Stimulated activated CD4-positive, alpha-beta T cell treated with anti-CD3 and anti-CD28 coated beads, Interleukin-2, amount 100 ng/mL, for 24 hours (primary cell): ENCODE data around the gene ASCC2.
A peak's percentile ranks its signal among the peaks of the same experiment; 100 is the strongest.
"Not testable (repeated sequence)": the region's sequence is repeated elsewhere in the genome, so short reads cannot be mapped to it uniquely, and the experiment has no call there.

Experiments
- DNase-seq, 2 donors: peaks; one replicate each; pipeline ENCODE4 v3.0.0-alpha.2; 2020

ASCC2 gene

DNA sequence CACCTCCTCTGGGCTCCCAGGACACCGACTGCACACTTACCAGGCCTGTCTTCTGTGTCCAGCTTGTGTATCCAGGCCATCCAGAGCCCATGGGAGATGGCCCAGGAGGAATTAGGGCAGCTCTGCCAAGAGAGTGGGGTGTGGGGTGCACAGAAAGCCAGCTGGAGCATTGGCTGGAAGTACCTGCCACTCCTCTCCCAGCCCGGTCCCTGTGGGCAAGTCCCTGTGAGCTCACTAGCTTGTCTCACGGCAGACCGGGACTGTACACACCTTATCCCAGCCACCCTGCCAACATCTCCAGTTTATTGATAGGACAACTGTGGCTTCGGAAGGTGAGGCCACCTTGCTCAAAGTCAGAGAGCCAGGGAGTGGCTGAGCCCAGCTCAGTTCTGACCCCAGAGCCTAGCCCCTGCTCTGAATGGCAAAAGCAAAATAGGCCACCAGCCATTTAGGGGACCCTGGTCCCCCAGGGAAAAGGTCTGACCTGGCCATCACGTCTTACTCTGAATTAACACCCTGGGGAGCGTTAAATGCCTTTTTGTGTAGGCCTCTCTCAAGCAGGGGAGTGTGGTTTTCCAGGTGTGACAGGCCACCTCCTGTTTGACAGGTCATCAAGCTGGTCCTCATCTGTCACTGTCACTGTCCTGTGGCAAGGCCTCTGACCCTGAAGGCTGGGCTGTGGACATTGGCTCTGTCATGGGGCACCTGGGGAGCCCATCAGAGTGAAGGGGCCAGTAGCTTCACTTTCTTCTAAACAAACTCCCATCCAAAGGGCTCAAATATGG is 55.8 kb downstream of the ASCC2 start:
- no peak for DNase-seq

DNA sequence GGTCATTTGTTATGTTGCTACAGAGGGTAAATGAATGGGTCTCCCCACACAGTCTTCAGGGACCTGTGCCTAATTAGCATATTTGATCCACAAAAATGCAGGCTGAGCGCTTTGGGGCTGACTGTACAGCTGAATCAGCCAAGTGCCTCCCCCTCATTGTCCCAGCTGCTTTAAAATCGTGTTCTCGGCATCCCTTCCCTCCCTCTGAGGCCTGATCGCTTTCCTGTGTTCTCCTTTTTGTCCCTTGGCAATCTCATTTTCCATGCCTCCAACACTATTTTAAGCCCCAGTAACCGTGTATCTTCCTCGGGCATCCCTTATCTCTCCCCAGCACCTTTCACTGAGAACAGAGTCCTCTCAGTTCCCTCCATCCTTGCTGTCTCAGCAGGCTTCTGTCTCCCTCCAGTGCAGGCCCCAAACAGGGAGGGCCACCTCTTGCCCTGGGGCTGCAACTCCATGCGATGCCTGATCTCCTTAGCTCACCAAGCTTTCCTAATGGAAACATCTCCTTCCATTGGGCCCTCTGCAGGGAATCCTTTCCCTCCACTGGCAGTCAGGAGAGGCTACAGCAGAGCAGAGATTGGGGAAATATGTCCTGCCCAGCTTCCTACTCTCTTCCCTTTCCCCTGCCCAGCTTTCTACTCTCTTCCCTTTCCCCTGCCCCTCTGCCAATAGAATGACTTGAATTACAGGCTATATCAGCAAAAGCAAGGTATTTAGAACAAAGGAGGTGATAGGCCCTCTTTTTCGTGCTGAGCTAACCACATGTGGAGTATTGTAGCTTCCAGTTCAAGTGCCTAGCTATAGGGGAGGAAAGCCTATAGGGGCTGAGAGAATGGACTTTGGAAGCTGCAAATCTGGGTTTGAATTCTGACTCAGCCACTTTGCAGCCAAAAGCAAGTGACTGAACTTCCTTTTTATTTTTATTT is 57.1 kb downstream of the ASCC2 start:
- DNase-seq = no peak

DNA sequence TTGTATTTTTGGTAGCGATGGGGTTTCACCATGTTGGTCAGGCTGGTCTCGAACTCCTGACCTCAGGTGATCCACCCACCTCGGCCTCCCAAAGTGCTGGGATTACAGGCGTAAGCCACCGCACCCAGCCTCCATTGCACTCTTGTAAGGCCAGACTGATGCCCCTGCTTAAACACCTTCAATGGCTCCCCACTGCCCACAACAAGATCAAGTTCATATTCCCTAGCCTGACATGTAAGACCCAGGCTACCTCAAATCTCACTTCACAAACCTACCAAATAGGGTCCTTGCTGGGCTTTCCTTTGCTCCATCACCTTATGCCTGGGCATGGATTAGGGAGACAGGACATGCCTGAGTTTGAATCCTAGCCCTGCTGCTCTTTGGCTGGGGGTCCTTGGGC is 57.9 kb downstream of the ASCC2 start:
- no peak for DNase-seq

DNA sequence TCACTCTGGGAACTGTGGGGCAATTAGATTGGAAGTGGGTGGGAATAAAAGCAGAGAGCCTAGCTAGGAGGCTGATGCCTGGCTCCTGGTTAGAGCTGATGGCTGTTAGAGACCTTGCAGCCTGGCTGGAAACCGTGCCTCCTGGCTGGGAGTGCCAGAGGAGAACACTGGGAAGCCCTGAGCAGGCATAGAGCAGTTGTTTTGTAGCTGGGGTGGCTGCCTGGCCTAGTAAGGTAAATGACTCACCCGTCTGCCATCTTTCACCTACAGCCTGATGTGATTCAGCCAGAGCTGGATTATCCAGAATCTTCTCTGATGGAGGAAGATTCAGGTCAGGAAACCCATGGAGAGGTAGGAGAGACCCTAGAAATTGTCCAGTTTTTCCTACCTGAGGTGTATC is 64.8 kb downstream of the ASCC2 start:
- no peak for DNase-seq

DNA sequence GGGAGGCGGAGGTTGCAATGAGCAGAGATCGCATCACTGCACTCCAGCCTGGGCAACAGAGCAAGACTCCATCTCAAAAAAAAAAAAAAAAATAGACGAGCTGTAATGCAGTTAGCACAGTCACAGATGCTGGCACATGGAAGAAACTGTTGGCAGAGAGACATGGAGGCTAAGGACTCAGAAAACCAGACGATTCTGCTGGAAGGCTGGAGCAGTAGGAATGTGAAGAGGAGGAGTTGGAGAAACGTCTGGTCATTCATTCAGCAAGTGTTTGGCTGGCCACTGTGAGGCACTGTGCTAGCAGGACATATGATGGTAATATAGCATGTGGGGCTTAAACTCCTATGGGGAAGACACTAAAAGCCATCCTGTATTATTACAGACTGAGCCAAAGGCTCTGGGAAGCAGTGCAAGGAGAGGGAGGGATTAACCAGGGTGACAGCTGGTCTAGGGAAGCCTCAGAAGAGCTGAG is 65.9 kb downstream of the ASCC2 start:
- no peak for DNase-seq

DNA sequence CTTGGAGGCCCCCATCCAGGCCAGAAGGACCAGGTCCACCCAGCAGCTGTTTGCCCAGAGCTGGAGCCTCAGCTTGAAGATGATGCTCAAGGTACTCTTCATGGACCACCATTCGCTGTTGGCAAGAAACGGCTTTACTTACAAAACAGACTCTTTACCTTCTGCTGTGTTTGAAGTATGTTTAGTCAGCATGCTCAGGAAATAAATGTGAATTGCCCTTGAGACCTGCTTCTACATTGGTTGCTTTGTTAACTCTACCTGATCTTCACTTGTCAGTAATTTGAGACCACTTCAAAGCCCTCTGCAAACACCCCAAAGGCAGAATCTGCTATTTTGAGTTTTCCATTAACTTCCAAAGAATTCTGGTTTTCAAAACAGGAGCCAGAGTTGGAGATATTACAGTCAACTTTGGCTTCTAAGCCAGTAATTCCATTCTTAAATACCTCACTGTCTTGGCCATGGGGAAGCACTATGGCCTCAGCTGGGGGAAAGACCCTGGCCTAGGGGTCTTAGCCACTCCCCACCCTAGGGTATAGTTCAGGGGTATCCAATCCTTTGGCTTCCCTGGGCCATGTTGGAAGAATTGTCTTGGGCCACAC is 68.3 kb downstream of the ASCC2 start:
- no peak for DNase-seq

DNA sequence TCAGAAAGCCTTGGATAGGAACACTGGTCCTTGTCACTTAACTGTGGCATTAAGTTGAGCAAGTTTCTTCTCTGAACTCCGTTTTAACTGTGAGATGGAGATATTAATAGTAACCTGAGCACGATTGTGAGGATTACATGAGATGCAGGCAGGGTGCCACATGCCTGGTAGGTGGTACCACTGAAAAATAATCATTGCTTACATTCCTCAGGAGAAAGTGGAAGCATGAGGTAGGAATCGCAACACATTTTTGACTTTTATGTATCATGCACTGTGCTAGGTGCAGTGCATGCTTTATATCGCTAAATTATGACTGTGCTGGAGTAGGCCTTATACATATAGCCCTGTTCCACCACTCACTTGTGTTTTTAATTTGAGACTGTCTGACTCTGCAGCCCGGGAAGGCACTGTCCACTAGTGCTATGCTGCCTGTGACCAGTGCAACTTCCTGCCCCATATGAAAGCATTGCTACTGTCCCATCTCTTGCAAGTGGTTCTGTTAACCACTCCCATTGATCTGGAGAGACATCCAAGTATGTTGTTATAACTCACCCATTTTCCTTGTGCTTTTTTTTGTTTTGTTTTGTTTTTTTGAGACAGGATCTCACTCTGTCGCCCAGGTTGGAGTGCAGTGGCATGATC is 69.9 kb downstream of the ASCC2 start:
- DNase-seq = no peak

DNA sequence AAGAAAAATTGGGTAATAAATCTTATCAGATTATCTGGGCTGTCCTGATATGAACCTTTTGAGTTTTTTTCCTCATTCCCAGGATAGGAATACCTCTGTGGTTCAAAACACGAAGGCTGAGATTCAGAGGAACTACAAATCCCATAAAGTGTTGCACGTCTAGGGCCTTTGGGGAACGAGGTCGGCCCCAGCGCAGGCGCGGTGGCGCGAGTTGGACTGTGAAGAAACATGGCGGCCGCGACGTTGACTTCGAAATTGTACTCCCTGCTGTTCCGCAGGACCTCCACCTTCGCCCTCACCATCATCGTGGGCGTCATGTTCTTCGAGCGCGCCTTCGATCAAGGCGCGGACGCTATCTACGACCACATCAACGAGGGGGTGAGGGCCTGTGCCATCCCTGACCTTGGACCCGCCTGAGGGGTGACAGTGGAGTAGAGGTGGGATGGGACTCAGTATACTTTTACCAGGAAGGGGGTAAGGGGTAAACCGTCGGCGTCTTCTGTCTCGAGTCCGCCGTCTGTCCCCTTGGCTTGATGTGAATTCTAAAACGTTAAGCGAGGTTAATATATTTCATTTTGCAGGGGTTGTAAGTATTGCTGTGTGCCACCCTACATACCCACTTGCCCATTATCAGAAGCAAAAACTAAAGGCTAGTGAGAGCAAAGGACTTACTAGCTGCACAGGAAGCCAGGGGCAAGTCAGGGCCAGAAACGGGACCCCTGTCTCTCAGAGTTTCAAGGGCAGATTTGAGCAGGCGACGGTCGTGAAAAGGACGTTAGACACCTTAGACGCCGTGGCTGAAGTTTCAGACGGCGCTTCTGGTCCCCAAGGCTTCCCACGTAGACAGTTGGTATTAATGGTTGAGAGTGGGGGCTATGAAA is 70.7 kb downstream of the ASCC2 start, which contains the start of gene UQCR10:
UQCR10 (plus strand) TSS at position 199 of the 881 bp plus-strand sequence; CDS start at position 229, 30 bp downstream.
- DNase-seq = peak; percentile 94

DNA sequence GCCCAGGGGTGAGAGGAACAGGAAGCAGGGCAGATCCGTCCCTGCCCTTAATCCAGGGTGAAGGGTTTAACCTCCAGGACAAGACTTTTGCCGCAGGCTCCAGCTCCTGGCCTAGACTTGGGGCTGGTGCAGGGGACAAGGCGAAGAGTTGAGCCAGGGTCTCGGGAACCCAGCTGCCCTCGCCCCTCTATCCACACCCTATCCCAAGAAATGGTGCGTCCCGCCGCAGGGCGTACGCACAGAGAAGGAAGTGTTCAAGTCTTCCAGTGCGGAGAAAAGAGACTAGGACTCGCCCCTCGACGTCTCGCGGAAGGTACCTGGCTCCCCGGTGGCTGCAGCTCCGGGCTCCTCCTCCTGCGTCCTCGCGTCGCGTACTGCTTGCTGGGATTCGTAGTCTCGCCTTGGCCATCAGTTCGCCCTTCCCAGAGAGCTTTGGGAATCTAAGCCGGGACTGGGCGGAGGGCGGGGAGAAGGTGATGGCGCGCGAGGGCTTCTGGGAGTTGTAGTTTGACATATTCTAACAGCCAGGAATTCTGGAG is 71.4 kb downstream of the ASCC2 start, which contains the start of gene ZMAT5:
ZMAT5 (minus strand) TSS at position 376 of the 539 bp plus-strand sequence. CDS start 18,463 bp downstream, outside the sequence.
- peak; percentile 91 to 92 for DNase-seq

DNA sequence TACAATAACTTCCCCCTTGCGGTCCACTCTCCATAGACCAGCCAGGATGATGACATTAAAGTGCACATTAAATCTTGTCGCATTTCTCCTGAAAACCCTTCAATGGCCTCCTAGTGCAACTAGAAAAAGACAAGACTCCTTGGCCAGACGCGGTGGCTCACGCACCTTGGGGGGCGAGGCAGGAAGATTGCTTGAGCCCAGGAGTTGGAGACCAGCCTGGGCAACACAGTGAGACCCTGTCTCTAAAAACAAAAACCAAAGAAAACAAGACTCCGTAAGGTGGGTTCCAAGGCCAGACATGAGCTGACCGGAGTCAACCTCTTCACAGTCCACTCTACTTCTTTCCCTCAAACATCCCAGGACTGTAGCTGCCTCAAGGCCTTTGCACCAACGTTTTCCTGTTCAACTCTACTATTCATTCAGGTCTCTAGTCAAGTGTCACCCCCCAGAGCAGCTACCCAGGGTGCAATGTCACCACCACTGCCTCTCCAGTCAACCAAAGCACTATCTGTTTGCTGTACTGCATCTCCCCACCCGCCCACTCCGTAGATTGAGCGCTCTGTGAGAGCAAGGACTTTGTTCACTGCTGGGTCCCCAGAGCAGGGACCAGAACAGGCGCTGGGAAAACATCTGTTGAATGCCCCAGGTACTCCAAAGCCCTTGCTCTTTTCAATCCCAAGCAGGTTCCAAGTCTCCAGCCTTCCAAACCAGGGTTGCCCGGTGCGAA is 72.0 kb downstream of the ASCC2 start:
- peak; percentile 21 to 34 for DNase-seq

DNA sequence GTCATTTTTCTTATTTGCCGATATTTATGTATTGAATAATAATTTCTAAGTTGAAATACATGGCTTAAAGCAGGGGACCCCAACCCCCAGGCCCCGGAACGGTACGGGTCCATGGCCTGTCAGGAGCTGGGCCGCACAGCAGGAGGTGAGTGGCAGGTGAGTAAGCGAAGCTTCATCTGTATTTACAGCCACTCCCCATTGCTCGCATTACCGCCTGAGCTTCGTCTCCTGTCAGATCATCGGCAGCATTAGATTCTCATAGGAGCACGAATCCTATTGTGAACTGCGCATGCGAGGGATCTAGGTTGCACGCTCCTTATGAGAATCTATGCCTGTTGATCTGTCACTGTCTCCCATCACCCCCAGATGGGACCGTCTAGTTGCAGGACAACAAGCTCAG is 75.8 kb downstream of the ASCC2 start:
- no peak for DNase-seq

DNA sequence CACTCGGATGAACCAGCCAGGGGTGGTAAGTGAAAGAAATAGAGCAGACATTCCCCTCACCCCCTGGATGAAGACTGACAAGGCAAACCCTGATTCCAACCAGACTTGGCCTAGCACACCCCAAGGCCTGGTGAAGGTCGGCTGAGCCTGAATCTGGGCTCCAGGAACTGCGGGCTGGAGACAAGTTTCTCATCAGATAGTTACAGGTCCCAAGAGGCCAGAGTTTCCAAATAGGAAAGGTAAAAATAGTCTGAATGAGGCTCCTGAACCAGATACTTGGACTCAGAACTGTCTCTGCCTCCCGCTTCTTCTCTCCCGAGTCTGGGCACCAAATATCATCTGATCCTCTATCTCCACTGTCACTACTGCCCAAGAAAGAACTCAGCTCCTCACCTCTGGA is 79.1 kb downstream of the ASCC2 start:
- no peak for DNase-seq

DNA sequence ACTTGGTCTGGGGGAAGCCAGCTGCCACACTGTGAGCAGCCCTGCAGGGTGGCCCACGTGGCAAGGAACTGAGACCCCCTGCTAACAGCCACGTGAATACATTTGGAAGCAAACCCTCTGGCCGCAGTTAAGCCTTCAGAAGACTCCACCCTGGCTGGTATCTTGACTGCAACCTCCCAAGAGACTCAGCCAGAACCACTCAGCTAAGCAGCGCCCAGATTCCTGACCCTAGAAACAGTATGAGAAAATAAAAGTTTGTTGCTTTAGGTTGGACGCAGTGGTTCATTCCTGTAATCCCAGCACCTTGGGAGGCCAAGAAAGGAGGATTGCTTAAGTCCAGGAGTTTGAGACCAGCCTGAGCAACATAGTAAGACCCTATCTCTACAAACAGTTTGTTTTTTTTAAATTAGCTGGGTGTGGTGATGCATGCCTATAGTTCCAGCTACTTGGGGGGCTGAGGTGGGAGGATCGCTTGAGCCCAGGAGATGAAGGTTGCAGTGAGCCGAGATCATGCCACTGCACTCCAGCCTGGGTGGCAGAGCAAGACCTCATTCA is 79.9 kb downstream of the ASCC2 start:
- no peak for DNase-seq

DNA sequence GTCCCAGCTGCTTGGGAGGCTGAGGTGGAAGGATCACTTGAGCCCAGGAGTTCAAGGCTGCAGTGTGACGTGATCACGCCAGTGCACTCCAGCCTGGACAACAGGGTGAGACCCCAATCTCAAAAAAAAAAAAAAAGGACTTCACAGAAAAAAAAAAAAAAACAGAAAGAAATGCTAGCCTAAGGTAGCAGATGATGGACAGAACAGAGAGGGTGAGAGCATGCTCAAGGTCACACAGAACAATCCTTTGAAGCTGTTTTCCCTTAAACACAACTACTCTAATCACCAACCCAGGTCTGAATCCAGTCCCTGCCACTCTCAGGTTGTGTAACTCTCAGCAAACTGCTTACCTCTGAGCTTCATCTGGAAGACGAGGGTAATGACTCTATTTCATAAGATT is 81.0 kb downstream of the ASCC2 start:
- no peak for DNase-seq

DNA sequence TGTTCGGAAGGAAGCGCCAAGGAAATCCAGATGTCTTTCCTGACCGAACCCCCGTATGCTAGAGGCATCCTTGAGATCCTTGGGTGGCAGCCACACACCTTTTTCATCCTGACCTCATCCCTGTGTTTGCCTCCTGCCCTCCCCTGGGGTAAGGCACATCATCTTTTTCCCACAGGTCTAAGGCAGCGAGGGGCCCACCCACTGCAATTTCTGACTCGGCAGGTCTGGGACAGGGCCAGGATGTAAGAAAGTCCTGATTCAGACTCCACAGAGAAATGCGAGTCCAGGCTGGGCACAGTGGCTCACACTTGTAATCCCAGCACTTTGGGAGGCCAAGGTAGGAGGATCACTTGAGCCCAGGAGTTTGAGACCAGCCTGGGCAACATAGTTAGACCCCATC is 81.7 kb downstream of the ASCC2 start:
- DNase-seq = no peak

DNA sequence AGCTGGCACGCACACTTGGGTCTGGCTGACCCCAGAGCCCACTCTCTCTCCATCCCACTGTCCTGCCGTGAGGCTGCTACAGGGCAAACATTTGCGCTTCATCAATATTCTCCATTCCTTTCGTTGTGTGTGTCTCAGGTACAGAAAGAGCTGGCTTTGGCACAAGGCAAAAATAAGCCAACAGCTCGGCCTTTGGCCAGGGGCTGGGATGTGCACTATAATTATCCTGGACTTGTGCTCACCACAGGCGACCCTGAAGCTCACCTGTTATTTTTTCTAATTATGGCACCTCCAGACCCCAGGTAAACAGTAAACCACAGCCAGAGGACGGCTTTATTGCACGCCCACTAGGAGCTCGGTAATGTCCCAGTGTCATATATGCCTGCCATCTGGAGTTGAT is 82.2 kb downstream of the ASCC2 start:
- no peak for DNase-seq

DNA sequence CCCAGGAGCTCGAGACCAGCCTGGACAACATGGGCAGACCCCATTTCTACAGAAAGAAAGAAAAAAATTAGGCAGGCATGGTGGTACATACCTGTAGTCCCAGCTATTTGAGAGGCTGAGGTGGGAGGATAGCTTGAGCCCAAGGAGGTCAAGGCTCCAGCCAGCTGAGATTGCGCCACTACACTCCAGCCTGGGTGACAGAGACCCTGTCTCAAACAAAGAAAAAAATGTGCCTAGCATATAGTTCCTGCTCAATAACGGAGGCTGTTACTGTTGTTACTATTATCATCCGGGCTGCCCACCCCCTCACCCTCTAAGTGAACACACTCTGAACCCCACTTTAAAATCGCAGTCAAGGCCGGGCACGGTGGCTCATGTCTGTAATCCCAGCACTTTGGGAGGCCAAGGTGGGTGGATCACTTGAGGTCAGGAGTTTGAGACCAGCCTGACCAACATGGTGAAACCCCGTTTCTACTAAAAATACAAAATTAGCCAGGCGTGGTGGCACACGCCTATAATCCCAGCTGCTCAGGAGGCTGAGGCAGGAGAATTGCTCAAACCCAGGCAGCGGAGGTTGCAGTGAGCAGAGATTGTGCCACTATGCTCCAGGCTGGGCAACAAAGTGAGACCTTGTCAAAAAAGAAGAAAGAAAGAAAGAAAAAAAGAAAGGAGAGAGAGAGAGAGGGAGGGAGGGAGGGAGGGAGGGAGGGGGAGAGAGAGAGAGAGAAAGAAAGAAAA is 83.2 kb downstream of the ASCC2 start:
- not testable (repeated sequence) for DNase-seq

DNA sequence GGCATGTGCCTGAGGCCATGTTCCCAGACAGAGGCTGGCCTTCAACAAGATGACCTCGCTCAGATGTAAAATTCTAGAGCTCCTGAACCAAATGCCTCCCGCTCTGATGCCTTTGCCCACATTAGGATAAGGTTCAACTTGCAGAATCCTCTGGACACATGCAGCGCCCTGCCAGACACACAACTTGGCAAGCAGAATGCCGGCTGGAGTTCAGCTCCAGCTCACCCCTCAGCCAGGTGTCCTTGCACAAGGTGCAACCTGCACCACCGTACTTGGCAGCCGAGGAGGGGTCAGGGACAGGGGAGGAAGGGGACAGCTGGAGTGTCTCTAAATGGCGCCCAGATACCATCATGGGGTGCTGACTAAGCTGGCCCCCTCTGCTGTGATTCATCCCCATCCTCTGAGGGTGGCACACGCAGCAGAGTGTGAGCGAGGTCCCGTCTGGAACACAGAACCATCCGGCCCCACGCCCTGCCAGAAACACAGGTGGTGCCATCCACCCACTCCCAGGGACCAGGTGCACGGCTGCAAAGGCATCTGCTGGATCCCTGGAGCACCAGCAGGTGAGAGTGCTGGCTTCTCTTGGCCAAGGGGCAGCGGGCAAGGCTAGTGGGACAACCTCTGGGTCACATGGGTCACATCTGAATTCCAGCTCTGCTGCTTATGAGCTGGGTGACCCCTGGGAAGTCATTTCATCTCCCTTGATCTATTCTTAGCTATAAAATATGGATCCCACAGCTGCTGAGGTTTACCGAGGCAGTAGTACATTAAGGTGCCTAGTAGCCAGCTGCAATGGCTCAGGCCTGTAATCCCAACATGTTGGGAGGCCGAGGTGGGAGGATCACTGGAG is 84.0 kb downstream of the ASCC2 start:
- no peak for DNase-seq

DNA sequence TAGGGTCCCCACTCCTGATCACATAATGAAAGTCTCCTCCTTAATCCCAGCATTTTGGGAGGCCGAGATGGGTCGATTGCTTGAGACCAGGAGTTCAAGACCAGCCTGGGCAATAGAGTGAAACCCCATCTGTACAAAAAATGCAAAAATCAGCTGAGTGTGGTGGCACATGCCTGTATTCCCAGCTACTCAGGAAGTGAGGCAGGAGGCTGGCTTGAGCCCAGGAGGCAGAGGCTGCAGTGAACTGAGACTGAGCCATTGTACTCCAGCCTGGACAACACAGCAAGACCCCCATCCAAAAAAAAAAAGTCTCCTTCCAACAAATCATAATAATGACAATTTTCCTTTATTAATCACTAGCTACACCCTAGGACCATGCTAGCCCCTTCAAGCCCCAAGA is 86.4 kb downstream of the ASCC2 start:
- no peak for DNase-seq
